A673 (cell line): Measurements from ENCODE around the gene ARHGDIB. TPM values are rescaled to one million over a fixed set of nuclear protein-coding genes. Genes with fewer than 3 reads are reported as not detected.

Experiments
- BruUV-seq: library from RNA; stranded (reverse); fragments of 400-500 nt; replicated peaks from 2 replicates; lab custom pipeline; 2021; lab: Mats Ljungman, UMichigan
- CTCF ChIA-PET: fragments of 300-600 bp; sonication (Branson Sonifier 250); formaldehyde crosslinking; loops from one replicate; lab custom pipeline; 2022; ENCODE audit warnings: antibody characterized with exemption; lab: Charles Lee
- POLR2A ChIA-PET: fragments of 300-600 bp; sonication (Branson Sonifier 250); formaldehyde crosslinking; loops from one replicate; lab custom pipeline; 2022; ENCODE audit warnings: antibody characterized with exemption; ENCODE audit not compliant: low non-redundant PET; lab: Charles Lee
- DNase-seq: peaks from one replicate; pipeline ENCODE4 v3.0.0-alpha.2; 2015; ENCODE audit warnings: low spot score
- H3K27ac ChIP-seq: fragments of 200-600 bp; sonication (generic); 2 replicates; pipeline ENCODE4 v1.5.1; 2016; ENCODE audit warnings: mixed run types, low read depth, mild to moderate bottlenecking, mixed read lengths, antibody characterized with exemption, low read length; ENCODE audit not compliant: poor library complexity, severe bottlenecking
- H3K27me3 ChIP-seq: fragments of 200-600 bp; sonication (generic); replicated peaks from 2 replicates; pipeline ENCODE4 v1.6.1; 2017; ENCODE audit warnings: mixed run types, low read depth, mild to moderate bottlenecking, mixed read lengths, antibody characterized with exemption, low read length; ENCODE audit not compliant: insufficient read depth, poor library complexity
- H3K36me3 ChIP-seq: fragments of 200-600 bp; sonication (generic); 2 replicates; pipeline ENCODE4 v1.6.1; 2016; ENCODE audit warnings: mixed run types, mild to moderate bottlenecking, mixed read lengths, antibody characterized with exemption, low read length; ENCODE audit not compliant: insufficient read depth, poor library complexity, severe bottlenecking
- H3K4me1 ChIP-seq: fragments of 200-600 bp; sonication (generic); 2 replicates; pipeline ENCODE4 v1.6.1; 2017; ENCODE audit warnings: mixed run types, mild to moderate bottlenecking, mixed read lengths, antibody characterized with exemption, low read length; ENCODE audit not compliant: insufficient read depth, poor library complexity, severe bottlenecking
- H3K4me3 ChIP-seq: fragments of 200-600 bp; sonication (generic); 2 replicates; pipeline ENCODE4 v1.5.1; 2016; ENCODE audit warnings: low read depth, mixed run types, mild to moderate bottlenecking, mixed read lengths, low read length; ENCODE audit not compliant: poor library complexity, severe bottlenecking
- H3K9me3 ChIP-seq: fragments of 200-600 bp; sonication (generic); 2 replicates; pipeline ENCODE4 v1.6.1; 2016; ENCODE audit warnings: mixed run types, low read depth, mild to moderate bottlenecking, mixed read lengths, antibody characterized with exemption, low read length; ENCODE audit not compliant: poor library complexity, severe bottlenecking
- EZH2 ChIP-seq: fragments of 200-600 bp; sonication (generic); IDR thresholded peaks from 2 replicates; pipeline ENCODE4 v1.6.1; 2017; ENCODE audit warnings: borderline replicate concordance, low read depth, mild to moderate bottlenecking, mixed read lengths, antibody characterized with exemption, low read length; ENCODE audit not compliant: poor library complexity, severe bottlenecking
- intact Hi-C: fragments of 100-400 bp; cut with micrococcal nuclease; formaldehyde crosslinking; loops from one replicate; pipeline ENCODE4 v1.10.0; 2022; ENCODE audit not compliant: unreplicated experiment
- total RNA-seq: library from RNA; stranded (reverse); gene quantifications from 2 replicates; pipeline ENCODE4 v1.2.3, GENCODE V29; 2021
- TF ChIP-seq, protein P1 (sequence below): fragments of 300-800, 200-600 bp; sonication (generic); conservative IDR thresholded peaks from 2 replicates; pipeline ENCODE4 v1.5.1; 2017; ENCODE audit warnings: low read depth, mild to moderate bottlenecking, antibody characterized with exemption, low read length, moderate library complexity, mixed read lengths

ARHGDIB gene
- total RNA-seq, 1 experiment from 2014 or later = 122 TPM

DNA sequence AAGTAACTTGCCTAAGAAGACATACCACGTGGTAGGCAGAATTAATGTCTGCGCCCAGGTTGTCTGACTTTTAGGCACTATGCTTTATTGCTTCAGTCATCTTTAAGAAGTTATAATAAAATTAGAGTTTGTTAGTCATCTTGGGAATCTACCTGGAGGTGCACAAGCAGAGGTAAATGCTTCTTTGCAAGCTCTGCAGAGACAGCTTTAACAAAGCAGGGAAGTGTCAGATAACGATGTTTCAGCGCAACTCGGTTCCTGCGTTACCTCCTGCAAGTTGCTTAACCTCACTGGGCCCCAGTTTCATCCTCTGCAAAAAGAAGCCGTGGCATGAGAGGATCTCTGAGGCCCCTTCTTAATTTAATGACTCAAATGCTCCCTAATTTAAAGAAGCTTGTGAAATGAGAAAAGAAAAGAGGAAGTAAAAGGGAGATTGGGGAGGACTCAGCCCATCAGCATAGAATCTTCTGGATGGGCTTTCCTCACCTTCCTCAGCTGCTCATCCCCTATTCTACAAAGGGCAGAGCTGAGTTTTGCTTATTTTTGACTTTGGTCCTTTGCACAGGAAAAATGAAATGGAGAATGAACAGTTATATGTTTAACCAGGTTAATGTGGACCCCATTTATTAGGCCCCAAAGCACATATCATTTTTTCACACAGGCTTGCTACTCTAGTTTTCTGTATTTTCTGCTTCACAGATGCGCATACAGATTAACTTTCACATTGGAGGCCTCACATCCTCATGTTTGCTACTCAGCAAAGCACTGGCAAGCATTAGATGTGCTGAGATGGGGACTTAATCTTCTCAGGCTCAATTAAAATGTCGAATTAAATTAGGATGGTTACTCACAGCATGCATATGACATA, 5.1 kb downstream of the ARHGDIB start:
- Histone ChIP-seq H3K27ac (no peak overlapping the region), H3K27me3 (no peaks in the 10 kb centered on the region), H3K9me3 (no peaks in the 10 kb centered on the region), H3K36me3 (no peaks in the 10 kb centered on the region), H3K4me1 (peaks cover 52% of the 10 kb centered on the region), H3K4me3 (no peak overlapping the region)
- ChIA-PET CTCF (no interaction called here), POLR2A (no interaction called here)
- intact Hi-C loops = no loop called here
- TF ChIP-seq EZH2 = no peak
- TF ChIP-seq, protein P1, sequence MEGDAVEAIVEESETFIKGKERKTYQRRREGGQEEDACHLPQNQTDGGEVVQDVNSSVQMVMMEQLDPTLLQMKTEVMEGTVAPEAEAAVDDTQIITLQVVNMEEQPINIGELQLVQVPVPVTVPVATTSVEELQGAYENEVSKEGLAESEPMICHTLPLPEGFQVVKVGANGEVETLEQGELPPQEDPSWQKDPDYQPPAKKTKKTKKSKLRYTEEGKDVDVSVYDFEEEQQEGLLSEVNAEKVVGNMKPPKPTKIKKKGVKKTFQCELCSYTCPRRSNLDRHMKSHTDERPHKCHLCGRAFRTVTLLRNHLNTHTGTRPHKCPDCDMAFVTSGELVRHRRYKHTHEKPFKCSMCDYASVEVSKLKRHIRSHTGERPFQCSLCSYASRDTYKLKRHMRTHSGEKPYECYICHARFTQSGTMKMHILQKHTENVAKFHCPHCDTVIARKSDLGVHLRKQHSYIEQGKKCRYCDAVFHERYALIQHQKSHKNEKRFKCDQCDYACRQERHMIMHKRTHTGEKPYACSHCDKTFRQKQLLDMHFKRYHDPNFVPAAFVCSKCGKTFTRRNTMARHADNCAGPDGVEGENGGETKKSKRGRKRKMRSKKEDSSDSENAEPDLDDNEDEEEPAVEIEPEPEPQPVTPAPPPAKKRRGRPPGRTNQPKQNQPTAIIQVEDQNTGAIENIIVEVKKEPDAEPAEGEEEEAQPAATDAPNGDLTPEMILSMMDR = no peak
- no TSS peak for BruUV-seq
- no peak for DNase-seq

DNA sequence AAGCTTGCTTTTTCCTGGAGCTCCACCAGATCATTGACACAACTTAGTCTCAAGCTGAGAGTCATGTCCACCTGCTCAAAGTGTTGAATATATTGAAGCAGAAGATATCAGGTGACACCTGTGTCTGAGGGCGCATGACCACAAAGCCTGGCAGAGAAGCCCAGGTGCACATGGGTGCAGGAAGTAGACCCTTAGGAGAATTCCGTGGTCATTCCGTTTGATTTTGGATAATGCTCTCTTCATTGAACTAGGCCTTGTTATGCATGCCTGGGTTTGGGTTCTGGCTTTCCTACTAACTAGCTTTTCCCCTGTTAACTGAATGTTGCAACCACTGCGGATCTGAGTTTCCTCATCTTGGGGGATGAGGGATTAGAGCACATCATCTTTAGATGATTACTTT, 7.1 kb downstream of the ARHGDIB start:
- ChIA-PET CTCF (no interaction called here), POLR2A (no interaction called here)
- Histone ChIP-seq H3K27me3 (no peaks in the 10 kb centered on the region), H3K27ac (no peak overlapping the region), H3K36me3 (peaks cover 5% of the 10 kb centered on the region), H3K4me3 (no peak overlapping the region), H3K9me3 (no peaks in the 10 kb centered on the region), H3K4me1 (peaks cover 39% of the 10 kb centered on the region)
- intact Hi-C loops = no loop called here
- BruUV-seq = no TSS peak
- no peak for DNase-seq
- TF ChIP-seq, protein P1 = no peak
- no peak for TF ChIP-seq EZH2

GRCh38 chr12:14953752-14954151, 7.6 kb downstream of the ARHGDIB start:
- POLR2A ChIA-PET = no interaction called here
- Histone ChIP-seq H3K36me3 (peaks cover 5% of the 10 kb centered on the region), H3K27ac (no peak overlapping the region), H3K27me3 (no peaks in the 10 kb centered on the region), H3K4me3 (no peak overlapping the region), H3K4me1 (peaks cover 44% of the 10 kb centered on the region), H3K9me3 (no peaks in the 10 kb centered on the region)
- intact Hi-C loops = no loop called here
- DNase-seq = no peak
- TF ChIP-seq, protein P1 = no peak
- TF ChIP-seq EZH2 = no peak
- CTCF ChIA-PET = no interaction called here
- BruUV-seq = no TSS peak
